Activated CD8-positive, alpha-beta memory T cell treated with anti-CD3 and anti-CD28 coated beads, Interleukin-2, amount 50 U/mL, for 24 hours (primary cell): ENCODE measurements around the gene NAA25.
"Not testable (repeated sequence)": the region's sequence is repeated elsewhere in the genome, so short reads cannot be mapped to it uniquely, and the experiment has no call there.

ENCODE experiments used
- DNase-seq: peaks from one replicate; pipeline ENCODE4 v3.0.0-alpha.2; 2020; ENCODE audit errors: extremely low read depth

NAA25 gene

GRCh38 chr12:112009596-112009995 lies 99.0 kb downstream of the NAA25 start:
- DNase-seq, result not testable (repeated sequence)

GRCh38 chr12:112008918-112009317 lies 99.7 kb downstream of the NAA25 start:
- no peak for DNase-seq

GRCh38 chr12:112007945-112008344 lies 100.6 kb downstream of the NAA25 start:
- no peak for DNase-seq

- DNase-seq, result no peak
These were observed 102.9 kb downstream of the NAA25 start for GRCh38 chr12:112005419-112006395.

- DNase-seq, result no peak
These were observed 104.5 kb downstream of the NAA25 start for GRCh38 chr12:112004041-112004440.

GRCh38 chr12:112001576-112001975 lies 107.0 kb downstream of the NAA25 start:
- no peak for DNase-seq

GRCh38 chr12:112000820-112001219 lies 107.8 kb downstream of the NAA25 start:
- no peak for DNase-seq

- not testable (repeated sequence) for DNase-seq
These were observed 109.5 kb downstream of the NAA25 start for GRCh38 chr12:111999129-111999528.

GRCh38 chr12:111998015-111998414 lies 110.6 kb downstream of the NAA25 start:
- DNase-seq, result no peak

- no peak for DNase-seq
These were observed 111.3 kb downstream of the NAA25 start for GRCh38 chr12:111997300-111997699.

- no peak for DNase-seq
These were observed 112.7 kb downstream of the NAA25 start for GRCh38 chr12:111995782-111996480.

GRCh38 chr12:111994211-111995111 lies 114.1 kb downstream of the NAA25 start:
- not testable (repeated sequence) for DNase-seq

GRCh38 chr12:111993292-111994150 lies 115.1 kb downstream of the NAA25 start:
- no peak for DNase-seq

- DNase-seq, result no peak
These were observed 116.1 kb downstream of the NAA25 start for GRCh38 chr12:111992464-111992863.

- no peak for DNase-seq
These were observed 116.6 kb downstream of the NAA25 start for GRCh38 chr12:111991946-111992345.

GRCh38 chr12:111991535-111991934 lies 117.0 kb downstream of the NAA25 start:
- no peak for DNase-seq

- no peak for DNase-seq
These were observed 123.8 kb downstream of the NAA25 start for GRCh38 chr12:111984820-111985219.

GRCh38 chr12:111981987-111982386 lies 126.6 kb downstream of the NAA25 start:
- DNase-seq, result no peak

GRCh38 chr12:111980598-111980997 lies 128.0 kb downstream of the NAA25 start:
- no peak for DNase-seq

- DNase-seq, result no peak
These were observed 130.0 kb downstream of the NAA25 start for GRCh38 chr12:111978545-111978944.

GRCh38 chr12:111976860-111977259 lies 131.7 kb downstream of the NAA25 start:
- DNase-seq, result no peak
